ENCODE results near the gene SCGB1D1. TPM values are rescaled to one million over a fixed set of nuclear protein-coding genes. Genes with fewer than 3 reads are reported as not detected.

Gene SCGB1D1, protein sequence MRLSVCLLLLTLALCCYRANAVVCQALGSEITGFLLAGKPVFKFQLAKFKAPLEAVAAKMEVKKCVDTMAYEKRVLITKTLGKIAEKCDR
- not detected in 2 replicates for total RNA-seq

GRCh38 chr11:62190011-62190410 lies at the start of gene SCGB1D1:
Gene SCGB1D1 (plus strand): TSS chr11:62190216. CDS start chr11:62190285, 69 bp downstream.
- DNase-seq: no peak

- no peak for DNase-seq
These were observed 49.5 kb upstream of the SCGB1D1 start for GRCh38 chr11:62140304-62141110.

GRCh38 chr11:62141111-62142042 lies 48.6 kb upstream of the SCGB1D1 start:
- no peak for DNase-seq

- DNase-seq: no peak
These were observed 48.0 kb upstream of the SCGB1D1 start for GRCh38 chr11:62142043-62142375.

DNA sequence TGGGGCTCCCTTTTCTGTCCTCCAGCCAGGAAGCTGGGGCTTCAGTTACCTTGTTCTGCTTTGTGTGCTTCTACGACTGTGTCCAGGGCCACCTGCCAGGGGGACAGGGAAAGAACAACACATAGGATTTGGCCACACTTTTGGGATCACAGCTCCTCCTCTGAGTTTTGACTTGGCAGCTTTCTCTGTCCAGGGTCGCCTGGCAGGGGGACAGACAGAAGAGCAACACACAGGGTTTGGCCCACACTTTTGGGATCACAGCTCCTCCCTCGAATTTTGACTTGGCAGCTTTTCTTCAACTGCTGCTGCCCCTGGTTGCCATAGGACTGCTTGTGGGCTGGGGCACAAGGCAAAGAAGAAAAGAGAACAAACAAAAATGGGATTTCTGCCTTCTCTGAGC lies 47.1 kb upstream of the SCGB1D1 start:
- no peak for DNase-seq

- peak; percentile 34 for DNase-seq
These were observed 46.3 kb upstream of the SCGB1D1 start for GRCh38 chr11:62143727-62144126.

DNA sequence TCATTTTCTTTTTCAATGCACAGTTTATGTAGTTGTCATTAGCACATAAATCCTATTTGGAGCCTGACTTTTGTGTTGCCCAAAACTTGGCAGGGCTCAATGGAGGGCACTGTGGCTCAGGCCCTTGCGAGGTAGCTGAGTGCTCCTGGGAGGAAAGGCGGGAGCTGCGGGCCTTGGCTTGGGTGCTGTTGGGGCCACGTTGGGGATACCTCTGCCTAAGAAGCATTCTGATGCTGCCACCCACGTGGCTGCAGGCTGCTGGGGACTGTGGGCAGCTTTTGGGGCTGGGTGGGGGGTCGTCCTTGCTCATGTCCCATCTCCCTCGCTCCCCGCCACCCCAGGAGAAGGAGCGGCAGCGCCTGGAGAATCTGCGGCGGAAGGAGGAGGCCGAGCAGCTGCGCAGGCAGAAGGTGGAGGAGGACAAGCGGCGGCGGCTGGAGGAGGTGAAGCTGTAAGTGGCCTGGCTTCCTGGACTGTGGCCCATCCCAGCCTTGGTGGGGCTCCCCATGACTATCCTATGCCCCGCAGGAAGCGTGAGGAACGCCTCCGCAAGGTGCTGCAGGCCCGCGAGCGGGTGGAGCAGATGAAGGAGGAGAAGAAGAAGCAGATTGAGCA lies 45.3 kb upstream of the SCGB1D1 start:
- DNase-seq: no peak

GRCh38 chr11:62145261-62145871 lies 44.6 kb upstream of the SCGB1D1 start:
- DNase-seq: no peak

GRCh38 chr11:62146476-62147200 lies 43.4 kb upstream of the SCGB1D1 start:
- DNase-seq: no peak

DNA sequence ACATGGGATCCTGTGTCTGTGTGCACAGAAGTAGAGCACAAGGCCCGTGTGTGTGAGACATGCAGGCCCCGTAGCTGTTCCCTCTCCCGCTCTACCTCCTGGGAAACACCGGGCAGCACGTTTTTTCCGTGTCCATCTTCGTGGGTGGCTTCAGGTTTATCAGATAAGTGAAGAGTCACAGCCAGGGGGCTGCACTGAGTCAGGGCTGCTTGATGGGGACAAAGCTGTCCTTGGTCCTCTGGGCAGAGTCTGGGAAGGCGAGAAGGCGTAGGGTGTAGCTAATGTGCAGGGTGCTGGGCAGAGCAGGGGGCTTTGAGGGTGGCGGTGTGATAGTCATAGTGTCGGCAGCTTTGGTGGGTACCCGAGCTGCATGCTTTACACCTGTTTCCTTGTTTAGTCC lies 42.5 kb upstream of the SCGB1D1 start:
- DNase-seq: no peak

- DNase-seq: no peak
These were observed 41.6 kb upstream of the SCGB1D1 start for GRCh38 chr11:62148271-62148980.

DNA sequence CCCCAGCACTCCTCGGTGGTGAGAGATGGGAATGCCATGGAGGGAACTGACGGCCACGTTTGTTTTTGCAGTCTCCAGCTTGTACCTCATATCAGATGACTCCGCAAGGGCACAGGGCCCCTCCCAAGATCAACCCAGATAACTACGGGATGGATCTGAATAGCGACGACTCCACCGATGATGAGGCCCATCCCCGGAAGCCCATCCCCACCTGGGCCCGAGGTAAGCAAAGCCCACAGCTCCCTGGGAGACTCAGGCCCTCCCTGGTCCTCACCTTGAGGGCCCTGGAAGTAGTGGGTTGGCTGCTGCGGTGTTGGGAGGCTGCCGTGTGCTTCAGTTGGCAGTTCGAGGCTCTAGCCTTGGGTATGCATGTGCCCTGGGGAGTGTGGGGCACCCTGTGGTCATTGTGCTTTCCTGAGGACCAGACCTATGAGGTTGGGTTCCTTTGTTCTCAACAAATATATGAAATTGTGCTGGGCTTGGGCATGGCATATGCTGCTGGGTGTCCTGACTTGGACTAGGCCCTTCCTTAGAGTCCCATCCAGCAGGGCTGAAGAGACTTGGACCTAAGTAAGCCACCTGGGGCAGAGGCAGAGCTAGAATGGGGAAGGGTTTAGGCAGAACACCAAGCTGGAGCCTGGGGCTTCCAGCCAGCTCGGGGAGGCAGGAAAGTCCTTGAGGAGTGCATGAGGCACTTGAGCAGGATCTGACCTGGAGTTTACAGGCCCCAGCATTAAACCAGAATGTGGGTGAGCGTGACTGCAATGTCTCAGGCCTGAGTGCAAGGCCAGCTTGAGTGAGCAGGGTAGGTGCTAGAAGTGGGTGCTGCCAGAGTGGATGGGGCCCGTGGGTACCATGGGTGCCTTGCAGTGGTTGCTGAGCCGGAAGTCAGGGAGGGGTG lies 39.8 kb upstream of the SCGB1D1 start:
- DNase-seq: no peak

DNA sequence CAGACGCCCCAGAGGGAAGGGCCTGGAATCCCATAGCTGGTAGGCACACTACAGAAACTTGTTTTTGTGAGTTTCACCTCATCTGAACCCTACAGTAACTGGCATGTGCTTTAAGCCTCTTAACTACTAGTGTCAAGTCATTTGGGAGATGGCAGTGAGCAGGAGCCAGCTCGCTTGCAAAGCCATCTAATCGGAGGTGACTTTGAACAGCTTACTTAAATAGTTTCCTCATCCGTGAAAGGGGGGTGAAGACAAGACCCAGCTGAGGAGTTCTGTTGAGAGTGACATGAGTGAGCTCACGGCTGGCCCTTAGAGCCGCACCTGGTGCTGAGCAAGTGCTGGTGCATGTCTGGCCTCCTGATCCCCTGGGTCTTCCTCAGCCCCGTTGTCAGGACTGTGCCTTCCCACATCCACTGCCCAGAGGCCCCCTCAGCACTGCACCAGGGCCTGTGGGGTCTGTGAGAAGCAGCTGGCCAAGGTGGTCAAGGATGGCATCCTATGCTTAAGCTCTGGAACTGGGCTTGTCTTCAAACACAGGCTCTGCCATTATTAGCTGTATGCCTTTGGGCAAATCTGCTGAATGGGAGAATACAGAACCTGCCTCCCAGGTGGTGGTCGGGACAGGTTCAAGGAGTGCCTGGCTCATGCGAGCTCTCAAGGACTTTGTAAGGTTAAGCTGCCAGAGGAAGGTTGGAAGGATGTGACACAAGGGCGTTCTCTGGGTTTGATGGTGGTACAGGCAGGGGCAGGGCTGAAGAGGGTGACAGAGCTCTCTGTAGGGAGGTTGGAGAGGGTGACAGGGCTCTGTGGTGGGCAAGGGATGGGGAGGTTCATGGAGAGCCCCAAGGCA lies 38.9 kb upstream of the SCGB1D1 start:
- no peak for DNase-seq

DNA sequence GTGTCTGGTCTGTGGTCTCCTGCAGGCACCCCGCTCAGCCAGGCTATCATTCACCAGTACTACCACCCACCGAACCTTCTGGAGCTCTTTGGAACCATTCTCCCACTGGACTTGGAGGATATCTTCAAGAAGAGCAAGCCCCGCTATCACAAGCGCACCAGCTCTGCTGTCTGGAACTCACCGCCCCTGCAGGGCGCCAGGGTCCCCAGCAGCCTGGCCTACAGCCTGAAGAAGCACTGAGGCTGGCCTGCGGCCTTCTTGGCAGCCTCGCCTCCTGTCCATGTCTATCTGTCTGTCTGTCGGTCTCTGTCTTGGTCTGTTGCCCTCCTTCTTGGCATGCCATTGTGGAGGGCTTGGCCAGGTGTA lies 38.3 kb upstream of the SCGB1D1 start:
- DNase-seq: no peak

DNA sequence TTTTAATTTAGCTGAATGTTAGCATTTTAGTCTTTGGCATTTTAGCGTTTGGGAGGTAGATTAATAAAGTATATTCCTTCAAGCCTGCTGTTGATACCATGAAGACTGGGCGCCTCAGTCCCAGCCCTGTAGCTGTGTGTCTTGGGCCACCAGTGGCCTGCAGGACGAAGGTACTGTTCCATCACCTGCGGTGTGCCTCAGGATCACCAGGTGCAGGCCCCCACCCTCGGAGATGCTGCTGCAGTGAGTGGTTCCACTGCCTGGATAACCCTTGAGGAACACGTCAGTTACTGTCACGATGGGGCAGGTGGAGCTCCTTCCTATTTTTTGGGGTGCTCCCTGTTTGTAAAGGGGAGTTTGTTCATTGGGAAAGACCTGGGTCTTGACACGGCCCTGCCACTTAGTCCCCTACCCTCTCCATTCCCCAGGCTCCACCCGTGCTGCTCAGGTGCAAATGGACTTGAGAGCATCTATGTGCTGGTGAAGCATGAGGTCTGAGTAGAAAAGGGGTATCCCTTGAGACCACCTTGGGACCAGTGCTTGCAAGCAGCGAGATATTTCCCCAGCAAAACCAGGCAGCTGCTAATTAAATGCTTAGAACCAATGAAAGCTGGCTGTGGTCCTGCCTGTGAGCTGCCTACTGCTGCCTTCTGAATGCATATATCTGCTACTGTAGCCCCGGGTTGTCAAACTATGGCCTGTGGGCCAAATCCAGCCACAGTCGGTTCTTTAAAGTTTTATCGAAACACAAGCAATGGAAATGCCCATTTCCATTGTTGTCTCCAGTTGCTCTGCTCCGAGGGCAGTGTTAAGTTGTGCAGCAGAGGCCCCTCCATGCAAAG lies 37.5 kb upstream of the SCGB1D1 start:
- DNase-seq: no peak

DNA sequence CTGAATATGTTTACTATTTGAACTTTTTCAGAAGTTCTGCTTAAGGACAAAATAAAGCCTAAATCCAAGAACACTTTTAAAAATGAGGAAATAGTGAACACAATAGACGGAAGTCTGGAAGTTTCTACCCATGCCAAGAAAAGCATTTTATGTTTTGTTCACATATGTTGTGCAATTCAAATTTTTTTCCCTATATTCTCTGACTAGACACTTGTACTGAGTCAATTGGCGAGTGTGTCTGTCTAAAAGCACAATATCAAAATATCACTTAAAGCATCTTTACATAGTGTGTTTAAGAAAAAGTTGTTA lies 37.0 kb upstream of the SCGB1D1 start:
- peak; percentile 79 for DNase-seq

DNA sequence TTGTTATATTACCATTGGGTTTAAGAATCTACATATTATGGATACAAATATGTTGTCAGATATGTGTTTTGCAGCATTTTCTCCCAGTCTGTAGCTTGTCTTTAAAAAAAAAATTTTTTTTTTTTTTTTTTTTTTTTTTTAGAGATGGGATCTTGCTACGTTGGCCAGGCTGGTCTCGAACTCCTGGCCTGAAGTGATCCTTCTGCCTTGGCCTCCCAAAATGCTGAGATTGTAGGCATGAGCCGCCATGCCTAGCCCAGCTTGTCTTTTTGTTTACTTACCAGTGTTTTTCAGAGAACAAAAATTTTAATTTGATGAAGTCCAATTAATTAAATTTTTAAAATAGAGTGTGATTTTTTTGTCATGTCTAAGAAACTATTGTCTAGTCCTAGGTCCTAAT lies 36.4 kb upstream of the SCGB1D1 start:
- DNase-seq: no peak

- peak; percentile 25 for DNase-seq
These were observed 32.4 kb upstream of the SCGB1D1 start for GRCh38 chr11:62157603-62158002.

DNA sequence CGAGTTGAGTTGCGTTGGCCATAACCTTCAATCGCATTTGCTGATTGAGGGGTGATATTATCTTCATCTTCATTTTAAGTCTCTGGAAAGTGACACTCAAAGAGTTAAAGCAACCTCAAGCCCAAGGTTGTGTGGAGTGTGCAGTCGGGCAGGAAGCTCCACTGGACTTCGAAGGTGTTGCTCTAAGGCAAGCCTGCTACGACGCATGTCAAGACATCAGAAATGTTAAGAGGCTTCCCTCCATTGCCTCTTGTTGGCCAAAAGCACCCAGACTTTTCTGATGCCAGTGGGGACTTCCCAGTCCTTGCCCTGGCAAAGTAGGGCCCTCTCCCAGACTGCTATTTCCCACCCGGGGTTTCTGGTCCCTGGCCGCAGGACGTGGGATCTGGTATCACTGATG lies 23.6 kb upstream of the SCGB1D1 start:
- no peak for DNase-seq

All from dermis blood vessel endothelial cell (primary cell).